Adrenal gland (tissue), 12 donors: ENCODE measurements around the gene ADAMTSL1. TPM values are rescaled to one million over a fixed set of nuclear protein-coding genes. Genes with fewer than 3 reads are reported as not detected.

Source experiments
- DNase-seq, 7 donors: peaks; one replicate each; pipeline ENCODE4 v3.0.0-alpha.2; 2019 to 2020
- H3K27ac ChIP-seq, 5 donors: fragments of 200-600 bp; sonication (generic) in 4 of 5; 1 replicate in 3 of 5; 2 replicates in 2 of 5; pipeline versions ENCODE4 v1.5.1 to v1.8.0; 2016 to 2020; ENCODE audit warnings: mild to moderate bottlenecking in 1 of 5
- H3K27me3 ChIP-seq: fragments of 200-600 bp; 2 replicates; pipeline ENCODE4 v1.8.0; 2021
- H3K36me3 ChIP-seq, 2 donors: fragments of 200-600 bp; replicated peaks in 1 of 2; 1 replicate in 1 of 2; 2 replicates in 1 of 2; pipeline versions ENCODE4 v1.5.1 to v1.8.0; 2018 to 2022
- H3K4me1 ChIP-seq, 2 donors: fragments of 200-600 bp; replicated peaks in 1 of 2; 1 replicate in 1 of 2; 2 replicates in 1 of 2; pipeline versions ENCODE4 v1.5.1 to v1.8.0; 2018 to 2021
- H3K4me3 ChIP-seq, 4 donors: fragments of 200-600 bp; sonication (generic) in 3 of 4; one replicate each; pipeline ENCODE4 v1.5.1; 2016 to 2018
- H3K9me3 ChIP-seq, 3 donors: fragments of 200-600 bp; sonication (generic) in 1 of 3; replicated peaks in 1 of 3; 1 replicate in 2 of 3; 2 replicates in 1 of 3; pipeline versions ENCODE4 v1.5.1 to v1.8.0; 2016 to 2021
- CTCF ChIP-seq, 6 experiments: fragments of 450-650 bp in 4 of 6; fragments of 200-600 bp in 2 of 6; sonication (generic) in 1 of 6; IDR thresholded peaks; 1 replicate in 5 of 6; 2 replicates in 1 of 6; pipeline versions ENCODE4 v1.5.1 to v1.8.0; 2016 to 2021; ENCODE audit warnings: antibody characterized with exemption in 6 of 6, mild to moderate bottlenecking in 2 of 6, moderate library complexity in 1 of 6
- POLR2A ChIP-seq, 2 donors: fragments of 450-650 bp; IDR thresholded peaks; one replicate each; pipeline ENCODE4 v1.6.1; 2017; ENCODE audit warnings: antibody characterized with exemption in 2 of 2, mild to moderate bottlenecking in 2 of 2, moderate library complexity in 1 of 2
- WGBS, 4 donors: extraction: QIAGEN DNeasy Blood & Tissue Kit in 2 of 4; methylation state at CpG; one replicate each; pipeline versions ENCODE4 v1.1.5 to v1.1.7; 2013 to 2017; 5-methylcytosine and 5-hydroxymethylcytosine counted together
- intact Hi-C, 2 donors: fragments of 100-400 bp; cut with DNase I; formaldehyde crosslinking; loops; one replicate each; pipeline versions ENCODE4 v1.14.1 to v1.15.0; 2022 to 2023
- polyA plus RNA-seq, 3 donors: library from polyadenylated mRNA; stranded (reverse); fragments of 200-250 nt in 2 of 3; fragments of 350-450 nt in 1 of 3; fragmentation: Illumina TruSeq in 1 of 3; extraction: RNeasy Lipid Tissue Mini Kit (QIAGEN cat#74804) in 1 of 3; gene quantifications; one replicate each; pipeline ENCODE4 v1.2.3, GENCODE V29; 2013 to 2014
- total RNA-seq, 9 donors: library from RNA; depleted of rRNA in 4 of 9; stranded (reverse); fragments of >200 nt in 4 of 9; fragments of 120-200 nt in 1 of 9; fragmentation: NEBNext Ultra II Directional in 1 of 9; extraction: Animal tissue kit (Norgen Biotek cat#: 25700) in 1 of 9; gene quantifications; one replicate each; pipeline versions ENCODE4 v1.1.0 to v1.2.4, GENCODE V29; 2013 to 2023
- donor health status: healthy with polysubstance abuse.
- donor health status: Bipolar disorder and iron deficiency.
- donor health status: DM: yes; HTN: yes; CAD: no.
- donor health status: DM: no; HTN: no; CAD: no.
- donor health status: DM: no; HTN: no; CAD: no.
- donor health status: DM: yes; HTN: yes; CAD: no.

ADAMTSL1 gene
- total and polyA plus RNA-seq, 12 donors: 4.9 to 38.1 (median 20.6) TPM

- Histone ChIP-seq H3K27ac (no peak overlapping the region), H3K4me1 (no peaks in the 10 kb centered on the region), H3K9me3 (no peaks in the 10 kb centered on the region), H3K27me3 (no peaks in the 10 kb centered on the region), H3K4me3 (no peak overlapping the region), H3K36me3 (no peaks in the 10 kb centered on the region)
- intact Hi-C loops: no loop called here
- TF ChIP-seq POLR2A (IDR thresholded peaks at IDR 0.05) (no peak), CTCF (IDR thresholded peaks at IDR 0.05) (no peak)
- WGBS, 4 donors: 70 to 81% (median 72%) methylated on average over 1 of the region's 1 CpG
- DNase-seq: no peak
These were observed 192.0 kb downstream of the ADAMTSL1 start for GRCh38 chr9:18665947-18666346.

GRCh38 chr9:18666348-18666747 lies 192.4 kb downstream of the ADAMTSL1 start:
- no peaks in the 10 kb centered on the region for H3K36me3 ChIP-seq
- WGBS, 4 donors: 69 to 77% (median 73%) methylated on average over 2 of the region's 2 CpGs
- no peaks in the 10 kb centered on the region for H3K9me3 ChIP-seq
- H3K4me1 ChIP-seq: no peaks in the 10 kb centered on the region
- no peak for DNase-seq
- intact Hi-C loops: no loop called here
- TF ChIP-seq CTCF (IDR thresholded peaks at IDR 0.05) (no peak), POLR2A (IDR thresholded peaks at IDR 0.05) (no peak)
- no peak overlapping the region for H3K27ac ChIP-seq
- H3K4me3 ChIP-seq: no peak overlapping the region
- H3K27me3 ChIP-seq: no peaks in the 10 kb centered on the region

- Histone ChIP-seq H3K36me3 (no peaks in the 10 kb centered on the region), H3K27ac (no peak overlapping the region), H3K4me3 (no peak overlapping the region), H3K9me3 (no peaks in the 10 kb centered on the region), H3K27me3 (no peaks in the 10 kb centered on the region), H3K4me1 (no peaks in the 10 kb centered on the region)
- intact Hi-C loops: no loop called here
- TF ChIP-seq CTCF (IDR thresholded peaks at IDR 0.05) (no peak), POLR2A (IDR thresholded peaks at IDR 0.05) (no peak)
- no peak for DNase-seq
- 88 to 89% (median 89%) methylated on average over 6 of the region's 6 CpGs for WGBS, 4 donors
These were observed 193.2 kb downstream of the ADAMTSL1 start for GRCh38 chr9:18666986-18667772.

GRCh38 chr9:18668944-18669343 lies 195.0 kb downstream of the ADAMTSL1 start:
- H3K4me1 ChIP-seq: no peaks in the 10 kb centered on the region
- no peak overlapping the region for H3K27ac ChIP-seq
- 54 to 79% (median 76%) methylated on average over 2 of the region's 2 CpGs for WGBS, 4 donors
- TF ChIP-seq CTCF (IDR thresholded peaks at IDR 0.05) (no peak), POLR2A (IDR thresholded peaks at IDR 0.05) (no peak)
- no peaks in the 10 kb centered on the region for H3K36me3 ChIP-seq
- no peaks in the 10 kb centered on the region for H3K9me3 ChIP-seq
- DNase-seq: no peak
- intact Hi-C loops: no loop called here
- H3K27me3 ChIP-seq: no peaks in the 10 kb centered on the region
- H3K4me3 ChIP-seq: no peak overlapping the region
